ENCODE measurements around the gene CFAP58.

The CFAP58 gene

GRCh38 chr10:104337521-104337984 lies 16.1 kb upstream of the CFAP58 start:
- POLR2A ChIA-PET: interaction anchor here (0.8 to 2.5 kb wide), 10 partner anchors 8 to 82 kb away, joined by 3 to 18 read pairs (median 4); partner anchors contain the start of gene GSTO2
- DNase-seq (ENCODE audit: low read depth, low spot score): no peak

GRCh38 chr10:104337985-104338735 lies 15.5 kb upstream of the CFAP58 start, which contains the start of gene ITPRIP:
Gene ITPRIP, minus strand, starts transcription at chr10:104338465. Its CDS starts 22,414 bp downstream, at chr10:104316051.
- peak; percentile 28 for TF ChIP-seq CTCF (IDR thresholded peaks at IDR 0.05; ENCODE audit: insufficient read depth, low read length, missing control alignments)
- POLR2A ChIA-PET: interaction anchor here (0.5 to 2.5 kb wide), 12 partner anchors 9 to 82 kb away, joined by 3 to 18 read pairs (median 4); partner anchors contain the start of gene GSTO2
- peak within 1 kb of the TSS; percentile 85 for H3K4me3 ChIP-seq (ENCODE audit: low read depth, low read length)
- no peak for DNase-seq (ENCODE audit: low read depth, low spot score)
- CTCF ChIA-PET: interaction anchor here (0.9 to 7.3 kb wide), 10 partner anchors 8 to 63 kb away, joined by 3 to 108 read pairs (median 17); partner anchors contain the start of gene CFAP58

More at GRCh38 chr10:104337521-104337984, 16.1 kb upstream of the CFAP58 start:
- H3K4me3 ChIP-seq (ENCODE audit: low read depth, low read length): peak overlapping the region; percentile 85
- TF ChIP-seq CTCF (IDR thresholded peaks at IDR 0.05; ENCODE audit: insufficient read depth, low read length, missing control alignments): no peak
- CTCF ChIA-PET: interaction anchor here (1.0 to 7.3 kb wide), 10 partner anchors 12 to 62 kb away, joined by 3 to 108 read pairs (median 18); partner anchors contain the start of gene CFAP58

GRCh38 chr10:104339469-104340110 lies 14.0 kb upstream of the CFAP58 start:
- CTCF ChIA-PET: interaction anchor here (0.6 to 7.3 kb wide), 9 partner anchors 10 to 64 kb away, joined by 3 to 108 read pairs (median 17); partner anchors contain the start of gene CFAP58
- H3K4me3 ChIP-seq (ENCODE audit: low read depth, low read length): peak overlapping the region; percentile 85
- DNase-seq (ENCODE audit: low read depth, low spot score): no peak
- POLR2A ChIA-PET: interaction anchor here (0.7 to 2.5 kb wide), 2 partner anchors 10 to 19 kb away, joined by 3 to 18 read pairs; no protein-coding TSS in a partner anchor
- no peak for TF ChIP-seq CTCF (IDR thresholded peaks at IDR 0.05; ENCODE audit: insufficient read depth, low read length, missing control alignments)

GRCh38 chr10:104340111-104340526 lies 13.5 kb upstream of the CFAP58 start:
- H3K4me3 ChIP-seq (ENCODE audit: low read depth, low read length): no peak overlapping the region
- no peak for TF ChIP-seq CTCF (IDR thresholded peaks at IDR 0.05; ENCODE audit: insufficient read depth, low read length, missing control alignments)
- DNase-seq (ENCODE audit: low read depth, low spot score): no peak
- ChIA-PET POLR2A (no interaction called here), CTCF (interaction anchor here (2.6 to 7.3 kb wide), 6 partner anchors 9 to 65 kb away, joined by 17 to 108 read pairs (median 24); no protein-coding TSS in a partner anchor)

- TF ChIP-seq CTCF (IDR thresholded peaks at IDR 0.05; ENCODE audit: insufficient read depth, low read length, missing control alignments): no peak
- CTCF ChIA-PET: interaction anchor here (0.7 to 3.7 kb wide), 8 partner anchors 10 to 66 kb away, joined by 3 to 41 read pairs (median 4); partner anchors contain the start of gene CFAP58
- no peak overlapping the region for H3K4me3 ChIP-seq (ENCODE audit: low read depth, low read length)
- POLR2A ChIA-PET: no interaction called here
- no peak for DNase-seq (ENCODE audit: low read depth, low spot score)
Measured at GRCh38 chr10:104340641-104341040, 13.0 kb upstream of the CFAP58 start.
